Liver (tissue), 3 donors: ENCODE measurements around the gene ARHGEF19.
A peak's percentile ranks its signal among the peaks of the same experiment; 100 is the strongest.

Source experiments
- EGR1 ChIP-seq, 2 donors: IDR thresholded peaks; 2 replicates each; pipeline ENCODE4 v1.6.1; 2016 to 2018; ENCODE audit warnings: antibody characterized with exemption in 2 of 2, low read depth in 2 of 2
- FOXA1 ChIP-seq: IDR thresholded peaks from 2 replicates; pipeline ENCODE4 v1.6.1; 2016; ENCODE audit warnings: antibody characterized with exemption
- GABPA ChIP-seq, 2 donors: IDR thresholded peaks in 1 of 2; conservative IDR thresholded peaks in 1 of 2; 2 replicates each; pipeline ENCODE4 v1.6.1; 2016; ENCODE audit warnings: antibody characterized with exemption in 2 of 2, mild to moderate bottlenecking in 1 of 2, moderate library complexity in 1 of 2
- HNF4G ChIP-seq: IDR thresholded peaks from 2 replicates; pipeline ENCODE4 v1.6.1; 2016; ENCODE audit warnings: antibody characterized with exemption
- RAD21 ChIP-seq, 2 donors: IDR thresholded peaks; 2 replicates each; pipeline ENCODE4 v1.6.1; 2016; ENCODE audit warnings: antibody characterized with exemption in 2 of 2, mild to moderate bottlenecking in 2 of 2
- SP1 ChIP-seq: IDR thresholded peaks from 2 replicates; pipeline ENCODE4 v1.6.1; 2018; ENCODE audit warnings: antibody characterized with exemption, mild to moderate bottlenecking
- TAF1 ChIP-seq: conservative IDR thresholded peaks from 2 replicates; pipeline ENCODE4 v1.6.1; 2016; ENCODE audit warnings: antibody characterized with exemption, mild to moderate bottlenecking
- YY1 ChIP-seq: IDR thresholded peaks from 2 replicates; pipeline ENCODE4 v1.6.1; 2016; ENCODE audit warnings: antibody characterized with exemption, mild to moderate bottlenecking
- TF ChIP-seq, protein P1 (sequence below): fragments of 150-350 bp; IDR thresholded peaks from 2 replicates; pipeline ENCODE4 v1.5.1; 2017; ENCODE audit warnings: improper control_type of control experiment, low read depth, low read length; ENCODE audit not compliant: missing input control
- TF ChIP-seq, protein P2 (sequence below): IDR thresholded peaks from 2 replicates; pipeline ENCODE4 v1.6.1; 2016; ENCODE audit warnings: antibody characterized with exemption
- TF ChIP-seq, protein P3 (sequence below): IDR thresholded peaks from 2 replicates; pipeline ENCODE4 v1.6.1; 2016; ENCODE audit warnings: antibody characterized with exemption, mild to moderate bottlenecking
- TF ChIP-seq, protein P4 (sequence below): IDR thresholded peaks from 2 replicates; pipeline ENCODE4 v1.6.1; 2016; ENCODE audit warnings: antibody characterized with exemption
- donor health status: healthy.
- donor health status: healthy.

DNA sequence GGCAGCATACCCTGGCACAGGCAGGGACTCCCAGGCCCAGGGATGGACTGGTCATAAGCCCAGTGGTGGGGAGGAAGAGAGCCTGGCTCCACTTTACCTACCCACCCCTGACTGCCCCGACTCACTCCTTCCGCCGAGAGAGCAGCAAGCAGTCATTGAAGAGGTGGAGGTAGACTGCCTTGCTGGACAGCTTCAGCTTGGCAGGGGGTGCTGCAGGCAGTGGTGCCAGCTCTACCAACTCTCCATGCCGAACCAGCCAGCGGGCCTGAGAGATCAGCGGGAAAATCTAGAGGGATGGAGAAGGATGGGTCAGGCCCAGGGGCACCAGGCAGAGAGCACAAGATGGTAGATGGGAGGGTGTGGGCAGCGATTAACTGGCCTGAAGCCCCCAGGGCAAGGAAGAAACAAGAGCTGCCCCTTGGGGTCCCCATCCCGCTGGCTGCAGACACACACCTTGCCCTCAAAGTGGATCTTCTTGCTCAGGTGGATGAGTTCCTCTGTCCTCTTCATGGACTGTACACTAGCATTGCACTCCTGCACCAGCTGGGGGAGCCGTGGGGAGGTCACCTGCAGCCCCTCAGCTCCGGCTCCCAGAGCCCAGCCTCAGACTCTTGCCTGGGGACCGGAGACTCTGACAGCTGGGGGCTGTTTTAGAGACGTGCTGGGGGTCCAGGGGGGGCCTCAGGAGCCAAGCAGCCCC, 7.7 kb downstream of the ARHGEF19 start:
- TF ChIP-seq, protein P1, sequence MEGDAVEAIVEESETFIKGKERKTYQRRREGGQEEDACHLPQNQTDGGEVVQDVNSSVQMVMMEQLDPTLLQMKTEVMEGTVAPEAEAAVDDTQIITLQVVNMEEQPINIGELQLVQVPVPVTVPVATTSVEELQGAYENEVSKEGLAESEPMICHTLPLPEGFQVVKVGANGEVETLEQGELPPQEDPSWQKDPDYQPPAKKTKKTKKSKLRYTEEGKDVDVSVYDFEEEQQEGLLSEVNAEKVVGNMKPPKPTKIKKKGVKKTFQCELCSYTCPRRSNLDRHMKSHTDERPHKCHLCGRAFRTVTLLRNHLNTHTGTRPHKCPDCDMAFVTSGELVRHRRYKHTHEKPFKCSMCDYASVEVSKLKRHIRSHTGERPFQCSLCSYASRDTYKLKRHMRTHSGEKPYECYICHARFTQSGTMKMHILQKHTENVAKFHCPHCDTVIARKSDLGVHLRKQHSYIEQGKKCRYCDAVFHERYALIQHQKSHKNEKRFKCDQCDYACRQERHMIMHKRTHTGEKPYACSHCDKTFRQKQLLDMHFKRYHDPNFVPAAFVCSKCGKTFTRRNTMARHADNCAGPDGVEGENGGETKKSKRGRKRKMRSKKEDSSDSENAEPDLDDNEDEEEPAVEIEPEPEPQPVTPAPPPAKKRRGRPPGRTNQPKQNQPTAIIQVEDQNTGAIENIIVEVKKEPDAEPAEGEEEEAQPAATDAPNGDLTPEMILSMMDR, result peak; percentile 22
- TF ChIP-seq HNF4G (no peak), TAF1 (no peak), YY1 (no peak), SP1 (no peak), GABPA (IDR thresholded peaks at IDR 0.05 in 1 of 2, conservative IDR thresholded peaks at IDR 0.05 in 1 of 2) (no peak), RAD21 (IDR thresholded peaks at IDR 0.05) (peak in 1 of 2 donors; percentile 61), FOXA1 (no peak), EGR1 (IDR thresholded peaks at IDR 0.05; ENCODE audit: low read depth in 2 of 2) (no peak)
- TF ChIP-seq, protein P2, sequence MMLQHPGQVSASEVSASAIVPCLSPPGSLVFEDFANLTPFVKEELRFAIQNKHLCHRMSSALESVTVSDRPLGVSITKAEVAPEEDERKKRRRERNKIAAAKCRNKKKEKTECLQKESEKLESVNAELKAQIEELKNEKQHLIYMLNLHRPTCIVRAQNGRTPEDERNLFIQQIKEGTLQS, result no peak
- TF ChIP-seq, protein P3, sequence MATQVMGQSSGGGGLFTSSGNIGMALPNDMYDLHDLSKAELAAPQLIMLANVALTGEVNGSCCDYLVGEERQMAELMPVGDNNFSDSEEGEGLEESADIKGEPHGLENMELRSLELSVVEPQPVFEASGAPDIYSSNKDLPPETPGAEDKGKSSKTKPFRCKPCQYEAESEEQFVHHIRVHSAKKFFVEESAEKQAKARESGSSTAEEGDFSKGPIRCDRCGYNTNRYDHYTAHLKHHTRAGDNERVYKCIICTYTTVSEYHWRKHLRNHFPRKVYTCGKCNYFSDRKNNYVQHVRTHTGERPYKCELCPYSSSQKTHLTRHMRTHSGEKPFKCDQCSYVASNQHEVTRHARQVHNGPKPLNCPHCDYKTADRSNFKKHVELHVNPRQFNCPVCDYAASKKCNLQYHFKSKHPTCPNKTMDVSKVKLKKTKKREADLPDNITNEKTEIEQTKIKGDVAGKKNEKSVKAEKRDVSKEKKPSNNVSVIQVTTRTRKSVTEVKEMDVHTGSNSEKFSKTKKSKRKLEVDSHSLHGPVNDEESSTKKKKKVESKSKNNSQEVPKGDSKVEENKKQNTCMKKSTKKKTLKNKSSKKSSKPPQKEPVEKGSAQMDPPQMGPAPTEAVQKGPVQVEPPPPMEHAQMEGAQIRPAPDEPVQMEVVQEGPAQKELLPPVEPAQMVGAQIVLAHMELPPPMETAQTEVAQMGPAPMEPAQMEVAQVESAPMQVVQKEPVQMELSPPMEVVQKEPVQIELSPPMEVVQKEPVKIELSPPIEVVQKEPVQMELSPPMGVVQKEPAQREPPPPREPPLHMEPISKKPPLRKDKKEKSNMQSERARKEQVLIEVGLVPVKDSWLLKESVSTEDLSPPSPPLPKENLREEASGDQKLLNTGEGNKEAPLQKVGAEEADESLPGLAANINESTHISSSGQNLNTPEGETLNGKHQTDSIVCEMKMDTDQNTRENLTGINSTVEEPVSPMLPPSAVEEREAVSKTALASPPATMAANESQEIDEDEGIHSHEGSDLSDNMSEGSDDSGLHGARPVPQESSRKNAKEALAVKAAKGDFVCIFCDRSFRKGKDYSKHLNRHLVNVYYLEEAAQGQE, result no peak
- TF ChIP-seq, protein P4, sequence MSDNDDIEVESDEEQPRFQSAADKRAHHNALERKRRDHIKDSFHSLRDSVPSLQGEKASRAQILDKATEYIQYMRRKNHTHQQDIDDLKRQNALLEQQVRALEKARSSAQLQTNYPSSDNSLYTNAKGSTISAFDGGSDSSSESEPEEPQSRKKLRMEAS, result no peak
